DMS53 treated with DMSO at 0.1 percent for 48 hours (cell line): ENCODE results near the gene ISM1.

Source experiments
- DNase-seq: peaks from one replicate; lab custom pipeline; 2025; ENCODE audit not compliant: unreplicated experiment; lab: John Stamatoyannopoulos, UW

ISM1 gene

GRCh38 chr20:13340088-13340487, 119.0 kb downstream of the ISM1 start:
- DNase-seq: no peak

DNA sequence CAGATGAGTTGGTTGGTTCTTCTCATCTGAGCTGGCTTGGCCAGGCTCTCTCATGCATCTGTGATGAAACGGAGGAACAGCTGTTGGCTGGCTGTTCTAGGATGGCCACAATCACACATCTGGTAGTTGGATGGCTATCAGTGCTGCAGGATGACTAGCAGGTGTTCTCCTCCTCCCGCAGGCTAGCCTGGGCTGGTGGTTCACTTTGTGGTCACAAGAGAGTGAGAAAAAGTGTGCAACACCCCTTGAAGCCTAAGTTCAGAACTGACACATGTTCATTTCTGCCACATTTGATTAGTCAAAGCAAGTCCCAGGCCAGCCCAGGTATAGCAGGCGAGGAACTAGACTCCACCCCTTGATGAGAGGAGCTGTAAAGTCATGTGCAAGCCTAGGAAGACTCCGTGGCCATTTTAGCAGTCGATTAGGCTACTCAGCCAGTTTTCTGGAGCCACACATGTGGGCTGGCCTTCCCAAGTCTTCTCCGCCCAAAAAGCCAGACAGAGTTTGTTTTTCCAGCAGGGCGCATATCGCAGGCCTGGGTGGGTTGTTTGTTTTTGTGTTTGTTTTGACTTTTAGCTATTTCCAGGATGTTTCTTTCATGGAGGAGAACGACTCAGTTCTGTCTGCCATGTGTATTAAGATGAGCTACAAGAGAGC, 120.8 kb downstream of the ISM1 start:
- DNase-seq: no peak

GRCh38 chr20:13342469-13343242, 121.6 kb downstream of the ISM1 start:
- no peak for DNase-seq

- no peak for DNase-seq
Measured at GRCh38 chr20:13344671-13345070, 123.6 kb downstream of the ISM1 start.

DNA sequence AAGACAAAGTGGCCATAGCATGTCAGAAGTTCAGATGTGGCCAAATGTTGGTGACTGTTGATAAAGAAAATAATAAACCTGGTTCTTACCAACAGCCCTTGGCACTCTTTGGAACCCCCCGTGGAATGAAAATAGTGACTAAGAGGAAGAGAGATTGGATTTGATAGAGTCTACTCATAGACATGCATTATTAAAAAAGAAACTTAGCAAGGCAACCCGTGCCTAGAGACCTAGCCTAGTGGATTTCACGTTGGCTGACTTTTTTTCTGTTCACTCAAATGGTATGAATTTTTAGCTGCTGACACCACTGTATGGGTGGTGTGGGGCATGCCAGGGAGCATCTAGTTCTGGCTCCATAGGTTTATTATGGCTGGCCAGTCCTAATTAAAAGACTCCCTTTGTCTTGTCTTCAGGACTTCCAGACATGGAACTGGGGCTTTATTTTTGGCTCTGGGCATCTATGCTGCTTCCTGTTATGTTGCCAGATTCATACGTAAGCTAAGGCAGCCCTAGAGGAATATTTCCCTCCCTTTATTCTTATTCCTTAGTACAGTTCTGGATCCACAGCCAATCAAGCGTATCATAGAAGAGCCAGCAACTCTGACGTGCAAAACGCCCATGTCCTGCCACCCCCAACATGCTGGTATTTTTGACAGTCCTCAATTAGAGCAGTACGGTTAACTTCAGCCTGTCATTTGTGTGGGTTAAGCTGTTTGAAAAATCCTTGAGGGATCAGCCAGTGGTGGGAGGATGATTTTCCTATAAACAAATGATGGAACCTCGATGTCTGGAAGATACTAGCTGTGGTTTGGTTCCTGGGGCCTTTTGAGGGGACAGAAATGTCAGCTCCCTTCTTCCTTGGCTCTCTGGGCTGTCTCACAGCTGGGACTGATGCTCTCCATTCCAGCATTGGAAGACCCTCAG, 127.5 kb downstream of the ISM1 start:
- DNase-seq: no peak

- no peak for DNase-seq
Measured at GRCh38 chr20:13349235-13349604, 128.1 kb downstream of the ISM1 start.
